Neural crest cell (in vitro differentiated cells): ENCODE data around the gene NUP210L. TPM values are rescaled to one million over a fixed set of nuclear protein-coding genes. Genes with fewer than 3 reads are reported as not detected.

Source experiments
- DNase-seq: peaks from one replicate; pipeline ENCODE4 v3.0.0; 2021; ENCODE audit warnings: low read depth, mixed read lengths, low spot score
- H3K27ac Mint-ChIP-seq: one replicate; pipeline ENCODE4 v1.8.0; 2021; ENCODE audit warnings: mild to moderate bottlenecking, mixed read lengths; ENCODE audit not compliant: unreplicated experiment
- H3K27me3 Mint-ChIP-seq: 2 replicates; pipeline ENCODE4 v1.8.0; 2021; ENCODE audit warnings: low read depth, mild to moderate bottlenecking, mixed read lengths
- H3K36me3 Mint-ChIP-seq: 2 replicates; pipeline ENCODE4 v1.8.0; 2021; ENCODE audit warnings: low read depth, mild to moderate bottlenecking, mixed read lengths
- H3K4me1 Mint-ChIP-seq: 2 replicates; pipeline ENCODE4 v1.8.0; 2021; ENCODE audit warnings: mixed read lengths
- H3K4me3 Mint-ChIP-seq: one replicate; pipeline ENCODE4 v1.8.0; 2021; ENCODE audit warnings: mild to moderate bottlenecking, mixed read lengths
- H3K9me3 Mint-ChIP-seq: 2 replicates; pipeline ENCODE4 v1.8.0; 2021; ENCODE audit warnings: mixed read lengths
- CTCF ChIP-seq: fragments of 200-600 bp; sonication (generic); conservative IDR thresholded peaks from 2 replicates; pipeline ENCODE4 v1.5.0; 2021; ENCODE audit warnings: antibody characterized with exemption, mild to moderate bottlenecking
- total RNA-seq: library from RNA; stranded (reverse); gene quantifications from 2 replicates; pipeline ENCODE4 v1.2.1, GENCODE V29; 2021

NUP210L gene
- total RNA-seq, 1 donor from 2014 or later: 0.05 TPM

GRCh38 chr1:153963850-153964331 is 191.0 kb downstream of the NUP210L start:
- Mint-ChIP-seq H3K36me3 (peaks cover 2% of the 10 kb centered on the region), H3K4me3 (peak overlapping the region; percentile 88), H3K27ac (peak overlapping the region; percentile 98), H3K9me3 (no peaks in the 10 kb centered on the region), H3K27me3 (no peaks in the 10 kb centered on the region), H3K4me1 (peaks cover 76% of the 10 kb centered on the region)
- DNase-seq: peak; percentile 22
- no peak for TF ChIP-seq CTCF

GRCh38 chr1:153963030-153963849 is 191.6 kb downstream of the NUP210L start, which contains the start of gene SLC39A1:
Gene SLC39A1 (minus strand): TSS chr1:153963537. CDS start chr1:153962715, 822 bp downstream.
- no peaks in the 10 kb centered on the region for H3K9me3 Mint-ChIP-seq
- DNase-seq: peak; percentile 99
- TF ChIP-seq CTCF: no peak
- H3K27ac Mint-ChIP-seq: peak within 1 kb of the TSS; percentile 98
- no peaks in the 10 kb centered on the region for H3K27me3 Mint-ChIP-seq
- peaks cover 76% of the 10 kb centered on the region for H3K4me1 Mint-ChIP-seq
- H3K4me3 Mint-ChIP-seq: peak within 1 kb of the TSS; percentile 88
- peaks cover 2% of the 10 kb centered on the region for H3K36me3 Mint-ChIP-seq

- no peak for DNase-seq
- Mint-ChIP-seq H3K27me3 (peaks cover 2% of the 10 kb centered on the region), H3K4me3 (peak overlapping the region; percentile 88), H3K9me3 (no peaks in the 10 kb centered on the region), H3K4me1 (peaks cover 74% of the 10 kb centered on the region), H3K36me3 (peaks cover 2% of the 10 kb centered on the region), H3K27ac (peak overlapping the region; percentile 98)
- TF ChIP-seq CTCF: no peak
These were observed 192.5 kb downstream of the NUP210L start for GRCh38 chr1:153962088-153963029.

- H3K4me1 Mint-ChIP-seq: peaks cover 74% of the 10 kb centered on the region
- peaks cover 2% of the 10 kb centered on the region for H3K36me3 Mint-ChIP-seq
- no peak for DNase-seq
- no peaks in the 10 kb centered on the region for H3K9me3 Mint-ChIP-seq
- H3K4me3 Mint-ChIP-seq: peak overlapping the region; percentile 88
- TF ChIP-seq CTCF: no peak
- H3K27ac Mint-ChIP-seq: peak overlapping the region; percentile 68
- peaks cover 2% of the 10 kb centered on the region for H3K27me3 Mint-ChIP-seq
These were observed 193.5 kb downstream of the NUP210L start for GRCh38 chr1:153961421-153961820.

GRCh38 chr1:153960206-153960605 is 194.7 kb downstream of the NUP210L start:
- no peak for DNase-seq
- Mint-ChIP-seq H3K36me3 (no peaks in the 10 kb centered on the region), H3K27me3 (peaks cover 2% of the 10 kb centered on the region), H3K27ac (no peak overlapping the region), H3K4me1 (peaks cover 67% of the 10 kb centered on the region), H3K9me3 (no peaks in the 10 kb centered on the region), H3K4me3 (peak overlapping the region; percentile 88)
- TF ChIP-seq CTCF: no peak
